ENCODE measurements around the gene KIAA1671. TPM values are rescaled to one million over a fixed set of nuclear protein-coding genes. Genes with fewer than 3 reads are reported as not detected.

The KIAA1671 gene
- total RNA-seq, 4 donors from 2014 or later: 7.5 to 26.5 (median 9.1) TPM

- ATAC-seq (ENCODE audit: low FRiP score): peak; percentile 19
- no peak for TF ChIP-seq CTCF (IDR thresholded peaks at IDR 0.05)
- no peak for DNase-seq (ENCODE audit: low spot score)
Observed at GRCh38 chr22:25182131-25183110, 229.9 kb downstream of the KIAA1671 start.

DNA sequence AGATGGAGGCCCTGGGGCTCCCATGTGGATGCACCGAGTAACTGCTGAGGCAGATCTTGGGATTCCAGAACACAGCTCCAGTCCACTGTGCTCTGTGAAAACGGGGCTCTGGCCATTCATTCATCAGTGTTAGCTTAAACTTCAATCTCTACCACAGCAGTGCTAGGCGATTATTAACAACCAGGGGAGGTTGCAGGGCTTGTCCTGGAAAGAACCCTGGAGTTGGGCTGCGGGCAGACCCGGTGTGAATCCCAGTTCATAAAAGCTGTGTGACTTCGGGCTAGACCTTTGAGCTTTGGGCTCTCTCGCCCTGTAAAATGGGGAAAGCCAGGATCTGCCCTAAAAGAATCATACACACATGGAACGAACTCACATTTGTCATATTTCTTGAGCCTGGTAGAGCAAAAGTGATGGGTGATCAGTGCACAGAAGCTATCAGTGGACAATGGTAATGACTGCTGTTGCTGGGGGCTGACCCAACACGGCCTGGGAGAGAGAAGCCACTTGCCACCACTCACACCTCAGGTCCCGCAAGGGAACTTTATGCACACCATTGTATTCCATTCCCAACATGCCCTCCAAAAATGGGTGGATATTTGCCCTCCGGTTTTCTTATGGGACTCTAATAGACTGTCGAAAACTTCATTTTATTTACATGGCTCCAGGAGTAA, 231.6 kb downstream of the KIAA1671 start:
- TF ChIP-seq CTCF (IDR thresholded peaks at IDR 0.05): no peak
- no peak for DNase-seq (ENCODE audit: low spot score)
- no peak for ATAC-seq (ENCODE audit: low FRiP score)

DNA sequence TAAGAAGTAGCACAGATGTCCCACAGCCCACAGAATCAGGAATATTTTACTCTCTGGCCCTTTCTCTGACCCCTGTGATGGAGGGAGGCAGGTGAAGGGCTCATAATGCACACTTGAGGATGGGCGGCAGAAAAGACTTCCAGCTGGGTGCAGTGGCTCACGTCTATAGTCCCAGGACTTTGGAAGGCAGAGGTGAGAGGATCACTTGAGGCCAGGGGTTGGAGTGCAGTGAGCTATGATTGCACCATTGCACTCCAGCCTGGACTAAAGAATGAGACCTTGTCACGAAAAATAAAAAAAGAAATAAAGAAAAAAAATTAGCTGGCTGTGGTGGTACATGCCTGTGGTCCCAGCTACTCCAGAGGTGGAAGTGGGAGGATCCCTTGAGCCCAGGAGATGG, 233.6 kb downstream of the KIAA1671 start:
- DNase-seq (ENCODE audit: low spot score): no peak
- no peak for ATAC-seq (ENCODE audit: low FRiP score)
- no peak for TF ChIP-seq CTCF (IDR thresholded peaks at IDR 0.05)

- no peak for DNase-seq (ENCODE audit: low spot score)
- ATAC-seq (ENCODE audit: low FRiP score): no peak
- no peak for TF ChIP-seq CTCF (IDR thresholded peaks at IDR 0.05)
Observed at GRCh38 chr22:25187469-25187868, 235.0 kb downstream of the KIAA1671 start.

GRCh38 chr22:25192406-25192805, 239.9 kb downstream of the KIAA1671 start:
- ATAC-seq (ENCODE audit: low FRiP score) (no peak), DNase-seq (ENCODE audit: low spot score) (no peak)
- no peak for TF ChIP-seq CTCF (IDR thresholded peaks at IDR 0.05)

- ATAC-seq (ENCODE audit: low FRiP score) (no peak), DNase-seq (ENCODE audit: low spot score) (no peak)
- no peak for TF ChIP-seq CTCF (IDR thresholded peaks at IDR 0.05)
Observed at GRCh38 chr22:25193130-25193529, 240.6 kb downstream of the KIAA1671 start.
